ENCODE measurements around the gene AFP. TPM values are rescaled to one million over a fixed set of nuclear protein-coding genes. Genes with fewer than 3 reads are reported as not detected.

The AFP gene
- total RNA-seq, 1 experiment from 2014 or later, result not detected

GRCh38 chr4:73458184-73459047, 22.4 kb downstream of the AFP start:
- DNase-seq (ENCODE audit: low read depth), result no peak

- DNase-seq (ENCODE audit: low read depth), result no peak
Measured at GRCh38 chr4:73459048-73459421, 23.0 kb downstream of the AFP start.

GRCh38 chr4:73460913-73461522, 25.0 kb downstream of the AFP start:
- no peak for DNase-seq (ENCODE audit: low read depth)

GRCh38 chr4:73468170-73468569, 32.1 kb downstream of the AFP start:
- no peak for DNase-seq (ENCODE audit: low read depth)

GRCh38 chr4:73470728-73471127, 34.7 kb downstream of the AFP start:
- no peak for DNase-seq (ENCODE audit: low read depth)

- DNase-seq (ENCODE audit: low read depth), result no peak
Measured at GRCh38 chr4:73477176-73477575, 41.2 kb downstream of the AFP start.

GRCh38 chr4:73479323-73479722, 43.3 kb downstream of the AFP start:
- no peak for DNase-seq (ENCODE audit: low read depth)

GRCh38 chr4:73481358-73481757, 45.3 kb downstream of the AFP start, which contains the start of gene AFM:
AFM (plus strand) TSS chr4:73481745; CDS start chr4:73481776, 31 bp downstream.
- no peak for DNase-seq (ENCODE audit: low read depth)

GRCh38 chr4:73485085-73485484, 49.1 kb downstream of the AFP start:
- DNase-seq (ENCODE audit: low read depth), result no peak

GRCh38 chr4:73485596-73485995, 49.6 kb downstream of the AFP start:
- no peak for DNase-seq (ENCODE audit: low read depth)

- no peak for DNase-seq (ENCODE audit: low read depth)
Measured at GRCh38 chr4:73486497-73486896, 50.5 kb downstream of the AFP start.

- no peak for DNase-seq (ENCODE audit: low read depth)
Measured at GRCh38 chr4:73487233-73487632, 51.2 kb downstream of the AFP start.

GRCh38 chr4:73499996-73500765, 64.2 kb downstream of the AFP start:
- DNase-seq (ENCODE audit: low read depth), result no peak

- DNase-seq (ENCODE audit: low read depth), result no peak
Measured at GRCh38 chr4:73501664-73502265, 65.7 kb downstream of the AFP start.

- DNase-seq (ENCODE audit: low read depth), result no peak
Measured at GRCh38 chr4:73505567-73505966, 69.5 kb downstream of the AFP start.

Other genes with a start within 250 kb of the AFP start
- gene ANKRD17, start 177.4 kb upstream of the AFP start, total RNA-seq (2014; rRNA removed), result 33.3 and 45.5 TPM in 2 replicates
- gene ALB, start 31.9 kb upstream of the AFP start, total RNA-seq (2014; rRNA removed), result not detected in 2 replicates
- gene AFM, start 45.5 kb downstream of the AFP start, total RNA-seq (2014; rRNA removed), result not detected in 2 replicates
- 0.17 and 0.51 TPM in 2 replicates for gene RASSF6, start 184.2 kb downstream of the AFP start, total RNA-seq (2014; rRNA removed)

All from LHCN-M2 (cell line).